Suprapubic skin (tissue), 3 donors: Measurements from ENCODE around the gene GJC1.

Experiments used
- CTCF ChIP-seq, 2 donors: fragments of 200-600 bp in 1 of 2; fragments of 450-650 bp in 1 of 2; sonication (generic) in 1 of 2; IDR thresholded peaks; one replicate each; pipeline ENCODE4 v1.5.1; 2016 to 2019; ENCODE audit warnings: antibody characterized with exemption in 2 of 2, mild to moderate bottlenecking in 1 of 2, moderate library complexity in 1 of 2
- EP300 ChIP-seq: sonication (generic); formaldehyde crosslinking; IDR thresholded peaks from one replicate; pipeline ENCODE4 v1.6.1; 2017; ENCODE audit warnings: antibody characterized with exemption

GRCh38 chr17:44846206-44846605 lies 16.1 kb upstream of the GJC1 start:
- TF ChIP-seq CTCF (IDR thresholded peaks at IDR 0.05) (no peak), EP300 (no peak)
